Measurements from ENCODE around the gene NEMP2. TPM values are rescaled to one million over a fixed set of nuclear protein-coding genes. Genes with fewer than 3 reads are reported as not detected.

Gene NEMP2
- polyA plus RNA-seq, 1 donor, result 4.1 TPM

DNA sequence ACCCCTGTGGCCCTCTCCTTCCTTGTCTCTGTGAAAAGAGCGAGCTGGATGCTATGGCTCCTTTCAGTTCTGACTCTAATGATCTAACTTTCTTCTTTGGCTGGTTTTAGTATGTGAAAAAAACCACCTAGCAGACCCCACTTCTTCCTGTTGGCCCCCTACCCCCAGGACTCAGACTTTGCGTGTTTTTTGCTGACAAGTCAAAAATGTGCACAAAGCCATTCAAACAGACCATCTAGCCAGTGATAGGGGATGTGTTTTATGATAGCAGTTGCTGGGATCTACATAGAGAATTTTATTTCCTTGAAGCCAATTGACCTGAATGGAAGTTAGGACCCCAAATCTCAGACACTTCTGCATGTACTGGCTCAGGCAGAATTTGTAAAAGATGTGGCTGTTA, 77.3 kb downstream of the NEMP2 start:
- no peak for DNase-seq (ENCODE audit: low read depth)

GRCh38 chr2:190456833-190457232, 77.7 kb downstream of the NEMP2 start:
- DNase-seq (ENCODE audit: low read depth), result no peak

- DNase-seq (ENCODE audit: low read depth), result no peak
Measured at GRCh38 chr2:190455358-190456095, 79.0 kb downstream of the NEMP2 start.

- no peak for DNase-seq (ENCODE audit: low read depth)
Measured at GRCh38 chr2:190454795-190455194, 79.7 kb downstream of the NEMP2 start.

Other genes with a start within 250 kb of the NEMP2 start
- gene HIBCH, start 214.9 kb downstream of the NEMP2 start, polyA plus RNA-seq (ENCODE audit: insufficient read length), result 30.8 TPM
- gene INPP1, start 191.1 kb downstream of the NEMP2 start, polyA plus RNA-seq (ENCODE audit: insufficient read length), result 14.4 TPM
- 9.3 TPM for gene MFSD6, start 126.4 kb downstream of the NEMP2 start, polyA plus RNA-seq (ENCODE audit: insufficient read length)
- gene NAB1, start 114.4 kb upstream of the NEMP2 start, polyA plus RNA-seq (ENCODE audit: insufficient read length), result 53.9 TPM

Data from forelimb muscle (tissue), 1 donor.